DMS114 treated with DMSO at 0.1 percent for 48 hours (cell line): ENCODE results near the gene RHOC.

Experiments
- DNase-seq: peaks from one replicate; lab custom pipeline; 2025; ENCODE audit not compliant: unreplicated experiment; lab: John Stamatoyannopoulos, UW

The RHOC gene

GRCh38 chr1:112718691-112719418 is 11.9 kb upstream of the RHOC start:
- DNase-seq: peak; percentile 52

GRCh38 chr1:112717263-112717873 is 10.4 kb upstream of the RHOC start:
- DNase-seq: no peak

- peak; percentile 89 for DNase-seq
Measured at GRCh38 chr1:112716133-112716720, 9.3 kb upstream of the RHOC start.

GRCh38 chr1:112715264-112716053 is 8.5 kb upstream of the RHOC start, which contains the start of gene PPM1J:
Gene PPM1J, minus strand, starts transcription at chr1:112715332. Its CDS starts 31 bp downstream, at chr1:112715301.
- DNase-seq: peak; percentile 75

GRCh38 chr1:112714313-112715263 is 7.7 kb upstream of the RHOC start:
- no peak for DNase-seq

- no peak for DNase-seq
Measured at GRCh38 chr1:112713466-112714312, 6.8 kb upstream of the RHOC start.

- DNase-seq: no peak
Measured at GRCh38 chr1:112712701-112713128, 5.8 kb upstream of the RHOC start.

- no peak for DNase-seq
Measured at GRCh38 chr1:112712191-112712590, 5.3 kb upstream of the RHOC start.

GRCh38 chr1:112711670-112712069 is 4.7 kb upstream of the RHOC start:
- no peak for DNase-seq

- no peak for DNase-seq
Measured at GRCh38 chr1:112711041-112711440, 4.1 kb upstream of the RHOC start.

- DNase-seq: no peak
Measured at GRCh38 chr1:112710586-112710985, 3.7 kb upstream of the RHOC start.

GRCh38 chr1:112710159-112710558 is 3.2 kb upstream of the RHOC start:
- no peak for DNase-seq

GRCh38 chr1:112708489-112708888 is 1.6 kb upstream of the RHOC start:
- DNase-seq: no peak

GRCh38 chr1:112708002-112708448 is 1.1 kb upstream of the RHOC start:
- no peak for DNase-seq

GRCh38 chr1:112707221-112708001 is 484 bp upstream of the RHOC start:
- DNase-seq: peak; percentile 59

GRCh38 chr1:112704934-112705627 is 1.8 kb downstream of the RHOC start:
- DNase-seq: peak; percentile 38

- no peak for DNase-seq
Measured at GRCh38 chr1:112704391-112704933, 2.5 kb downstream of the RHOC start.

- DNase-seq: no peak
Measured at GRCh38 chr1:112703706-112704105, 3.2 kb downstream of the RHOC start.
